Erythroblast (primary cell): ENCODE results near the gene RIMS1.

Experiments used
- GATA1 ChIP-seq: IDR thresholded peaks from 2 replicates; pipeline ENCODE4 v1.6.1; 2011; ENCODE audit warnings: low read depth, mild to moderate bottlenecking, control low read depth, low read length, moderate library complexity
- POLR2A ChIP-seq: IDR thresholded peaks from 2 replicates; pipeline ENCODE4 v1.6.1; 2011; ENCODE audit warnings: mild to moderate bottlenecking, low read length

GRCh38 chr6:72413884-72414283 is 527.5 kb downstream of the RIMS1 start:
- TF ChIP-seq POLR2A (no peak), GATA1 (no peak)
